HG02798 (cell line): ENCODE data around the gene ZDHHC11B.
"Not testable (repeated sequence)": the region's sequence is repeated elsewhere in the genome, so short reads cannot be mapped to it uniquely, and the experiment has no call there.

Experiments
- ATAC-seq: cut with Tn5 transposase; IDR thresholded peaks from one replicate; pipeline ENCODE4 v1.9.1; 2021; ENCODE audit warnings: mild to moderate bottlenecking; ENCODE audit not compliant: unreplicated experiment, poor library complexity

ZDHHC11B gene

GRCh38 chr5:691817-692528 lies 92.6 kb downstream of the ZDHHC11B start:
- ATAC-seq = no peak

DNA sequence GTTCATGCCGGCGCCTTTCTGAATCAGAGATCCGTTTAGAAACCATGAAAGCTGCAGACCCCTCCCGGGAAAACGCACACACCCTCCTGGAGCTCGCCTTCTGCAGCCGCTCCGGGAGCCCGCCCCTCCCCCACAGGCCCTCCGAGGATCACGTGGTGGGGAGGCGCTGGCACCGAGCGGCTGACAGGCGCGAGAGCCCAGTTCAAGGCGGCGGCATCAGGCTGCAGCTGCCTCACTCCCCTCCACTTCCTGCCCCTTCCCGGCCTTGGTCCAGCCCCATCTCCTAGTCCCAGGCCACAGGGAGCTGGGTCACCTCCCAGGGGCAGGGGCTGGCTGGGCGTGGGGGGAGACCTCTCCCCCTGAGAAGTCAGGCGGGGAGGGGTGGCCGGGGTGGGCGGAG lies 93.5 kb downstream of the ZDHHC11B start:
- not testable (repeated sequence) for ATAC-seq

DNA sequence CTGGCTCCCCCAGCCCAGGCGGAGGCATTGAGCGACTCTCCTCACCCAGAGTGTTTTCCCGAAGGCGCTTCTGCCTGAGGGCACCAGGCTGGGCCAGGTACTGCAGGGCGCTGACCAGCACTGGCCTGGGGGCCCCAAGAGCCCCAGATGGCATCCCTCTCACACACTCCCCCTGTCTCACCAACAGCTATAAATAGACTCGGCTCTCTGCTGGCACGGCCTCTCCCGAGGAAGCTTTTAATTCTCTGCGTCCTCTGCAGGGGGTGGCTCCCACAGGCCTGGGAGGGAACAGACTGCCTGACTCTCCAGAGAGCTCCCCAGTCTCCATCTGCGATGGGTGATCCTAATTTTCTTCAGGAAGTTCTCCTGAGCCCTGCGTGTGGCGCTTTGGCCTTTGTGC lies 94.2 kb downstream of the ZDHHC11B start:
- not testable (repeated sequence) for ATAC-seq

- ATAC-seq = not testable (repeated sequence)
Measured at GRCh38 chr5:688348-689010, 96.0 kb downstream of the ZDHHC11B start.

GRCh38 chr5:686936-687335 lies 97.6 kb downstream of the ZDHHC11B start:
- not testable (repeated sequence) for ATAC-seq

GRCh38 chr5:686172-686523 lies 98.4 kb downstream of the ZDHHC11B start:
- not testable (repeated sequence) for ATAC-seq

DNA sequence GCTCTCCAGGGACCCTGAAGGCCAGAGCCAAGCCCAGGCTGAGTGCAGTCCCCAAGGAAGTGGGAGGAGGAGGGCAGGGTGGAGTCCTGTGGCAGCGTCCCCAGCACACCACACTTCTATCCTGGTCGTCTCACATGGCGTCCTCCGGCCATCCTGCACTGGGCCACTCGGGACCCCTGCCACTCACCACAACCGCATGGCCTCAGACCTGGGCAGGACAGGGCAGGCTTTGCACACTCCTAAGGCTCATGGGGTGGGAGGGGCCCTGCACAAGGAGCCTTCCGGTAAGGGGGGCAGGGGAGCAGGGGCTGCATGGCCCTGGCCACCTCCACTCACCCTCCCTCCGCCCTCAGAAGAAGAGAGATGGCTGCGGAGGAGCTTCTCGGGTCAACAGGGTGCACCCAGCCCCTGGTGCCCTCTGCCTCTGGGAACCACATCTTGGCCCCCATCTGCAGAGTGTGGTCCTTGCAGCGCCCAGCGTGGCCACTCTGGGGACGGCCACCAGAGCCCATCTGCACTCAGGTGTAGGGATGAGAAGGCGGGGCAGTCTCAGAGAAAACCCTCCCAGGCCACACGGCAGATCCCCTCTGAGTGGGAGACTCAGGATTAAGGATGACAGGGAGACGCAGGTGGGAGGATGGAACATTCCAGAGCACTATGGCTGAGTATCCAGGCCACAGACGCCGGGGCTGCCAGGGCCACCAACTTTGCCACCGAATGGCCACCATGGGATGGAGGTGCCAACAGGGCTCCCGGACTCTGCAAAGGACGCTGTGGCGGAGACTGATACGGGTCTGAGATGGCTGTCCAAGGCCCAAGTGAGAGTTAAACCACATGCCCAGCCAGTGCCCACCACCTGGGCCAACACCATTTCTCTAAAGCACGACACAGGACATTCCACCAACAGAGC lies 99.0 kb downstream of the ZDHHC11B start:
- ATAC-seq = no peak

GRCh38 chr5:684751-685216 lies 99.7 kb downstream of the ZDHHC11B start:
- ATAC-seq = no peak

DNA sequence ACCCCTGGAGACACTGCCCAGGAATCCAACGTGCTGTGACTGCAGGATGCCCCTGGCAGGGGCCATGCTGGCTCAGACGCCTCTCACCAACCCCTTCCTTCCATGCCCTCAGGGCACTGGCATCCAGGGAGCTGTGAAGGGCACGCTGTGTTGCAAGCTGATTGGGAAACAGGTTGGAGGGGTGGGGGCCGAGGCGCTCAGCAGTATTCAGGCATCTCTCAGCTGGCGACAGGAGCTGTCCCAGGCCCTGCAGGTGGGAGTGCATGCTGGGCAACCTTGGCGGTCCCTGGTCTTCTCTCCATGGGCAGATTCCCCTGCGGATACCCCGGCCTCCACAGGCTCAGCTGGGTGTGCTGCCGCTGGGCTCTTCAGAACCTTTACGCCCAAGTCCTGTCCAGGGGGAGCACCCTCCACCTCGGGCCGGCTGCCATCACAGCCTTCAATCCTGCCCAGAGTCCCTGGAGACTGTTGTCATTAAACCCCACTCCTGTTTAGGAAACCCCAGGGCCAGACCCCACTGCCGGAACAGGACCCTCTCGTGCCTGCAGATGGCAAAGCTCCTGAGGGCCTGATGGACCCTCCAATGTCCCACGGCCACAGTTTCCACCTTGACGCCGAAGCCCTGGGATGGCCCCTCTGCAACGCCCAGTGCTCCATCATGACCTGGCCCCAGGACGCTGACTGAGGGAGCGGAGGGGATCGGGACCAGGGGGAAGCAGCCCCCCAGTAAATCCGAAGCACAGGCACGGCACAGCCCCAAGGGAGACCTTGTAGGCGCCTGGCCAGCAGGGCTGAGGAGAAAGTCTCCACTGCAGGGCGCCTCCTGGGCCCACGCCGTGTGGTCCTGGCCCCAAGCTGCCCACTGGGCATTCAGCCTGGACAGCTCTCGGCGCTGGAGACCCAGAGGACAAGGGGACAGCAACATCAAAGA lies 100.7 kb downstream of the ZDHHC11B start:
- no peak for ATAC-seq

DNA sequence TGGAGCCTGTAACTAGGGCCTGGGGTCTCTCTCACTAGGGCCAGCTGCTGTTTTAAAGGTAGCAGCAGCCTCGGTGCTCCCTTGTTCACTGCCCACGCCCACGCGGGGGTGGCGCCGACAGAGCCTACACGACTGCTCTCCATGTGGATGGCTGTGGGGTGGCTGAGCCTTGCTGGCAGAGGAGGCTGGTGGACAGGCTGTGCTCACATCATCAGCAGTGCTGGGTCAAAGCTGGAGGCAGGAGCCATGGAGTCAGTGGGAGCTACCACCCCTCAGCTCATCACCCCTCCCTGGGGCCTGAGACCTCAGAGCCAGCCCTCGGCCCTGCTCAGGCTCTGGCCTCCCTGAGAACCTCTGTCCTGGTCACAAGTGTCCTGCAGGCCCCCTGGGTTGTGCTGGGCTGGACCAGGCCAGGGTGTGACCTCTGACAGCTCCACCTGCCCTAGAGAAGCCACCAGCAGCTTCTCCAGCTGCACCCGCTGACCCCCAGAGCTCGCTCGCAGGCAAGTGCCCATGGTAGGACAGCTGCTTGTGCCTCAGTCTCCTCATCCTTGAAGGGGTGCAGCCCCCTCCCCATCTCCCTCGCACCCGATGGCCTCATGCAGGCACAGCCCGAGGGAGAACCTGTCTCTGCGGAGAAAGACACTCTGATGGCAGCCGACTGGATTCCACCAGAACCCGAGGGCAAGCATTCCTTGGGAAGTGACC lies 101.7 kb downstream of the ZDHHC11B start:
- ATAC-seq = not testable (repeated sequence)

- ATAC-seq = not testable (repeated sequence)
Measured at GRCh38 chr5:682216-682615, 102.3 kb downstream of the ZDHHC11B start.

DNA sequence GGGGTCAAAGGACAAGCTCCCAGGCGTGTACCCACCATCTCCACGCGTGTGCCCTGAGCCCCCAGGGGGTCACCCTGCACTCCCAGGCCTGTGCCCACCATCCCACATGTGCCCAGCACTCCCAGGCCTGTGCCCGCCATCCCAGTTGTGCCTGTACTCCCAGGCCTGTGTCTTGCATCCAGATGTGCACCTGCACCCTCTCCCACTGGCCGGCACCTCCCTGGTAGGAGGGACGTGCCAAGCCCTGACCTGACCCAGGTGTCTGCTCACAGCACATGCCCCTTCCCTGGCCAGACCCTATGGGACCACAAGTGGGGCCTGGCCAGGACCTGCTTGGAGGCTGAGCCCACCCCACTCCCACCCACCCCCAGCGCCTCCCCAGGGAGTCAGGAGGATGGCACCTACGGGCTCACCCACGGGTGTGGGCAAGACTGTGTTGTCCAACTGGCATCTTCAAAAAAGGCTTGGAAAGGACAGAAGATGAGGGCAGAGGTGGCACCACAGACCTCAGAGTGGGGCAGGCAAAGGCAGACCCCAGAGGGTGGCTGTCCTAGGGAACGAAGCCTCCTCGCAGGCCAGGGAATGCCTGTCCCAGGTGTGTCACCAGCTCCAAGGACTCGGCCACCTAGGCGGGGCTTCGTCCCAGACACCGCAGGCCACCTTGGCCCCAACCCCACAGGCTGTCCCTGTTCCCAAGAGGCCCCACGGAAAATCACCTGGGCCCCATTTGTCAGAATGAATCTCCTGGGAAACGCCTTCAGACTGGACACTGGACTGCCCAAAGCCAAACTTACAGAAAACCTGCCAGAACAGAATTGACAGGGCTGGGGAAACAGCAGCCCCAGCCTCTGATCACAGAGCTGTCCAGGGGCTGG lies 103.0 kb downstream of the ZDHHC11B start:
- ATAC-seq = not testable (repeated sequence)

- not testable (repeated sequence) for ATAC-seq
Measured at GRCh38 chr5:680836-681235, 103.7 kb downstream of the ZDHHC11B start.

- ATAC-seq = not testable (repeated sequence)
Measured at GRCh38 chr5:680118-680795, 104.3 kb downstream of the ZDHHC11B start.

DNA sequence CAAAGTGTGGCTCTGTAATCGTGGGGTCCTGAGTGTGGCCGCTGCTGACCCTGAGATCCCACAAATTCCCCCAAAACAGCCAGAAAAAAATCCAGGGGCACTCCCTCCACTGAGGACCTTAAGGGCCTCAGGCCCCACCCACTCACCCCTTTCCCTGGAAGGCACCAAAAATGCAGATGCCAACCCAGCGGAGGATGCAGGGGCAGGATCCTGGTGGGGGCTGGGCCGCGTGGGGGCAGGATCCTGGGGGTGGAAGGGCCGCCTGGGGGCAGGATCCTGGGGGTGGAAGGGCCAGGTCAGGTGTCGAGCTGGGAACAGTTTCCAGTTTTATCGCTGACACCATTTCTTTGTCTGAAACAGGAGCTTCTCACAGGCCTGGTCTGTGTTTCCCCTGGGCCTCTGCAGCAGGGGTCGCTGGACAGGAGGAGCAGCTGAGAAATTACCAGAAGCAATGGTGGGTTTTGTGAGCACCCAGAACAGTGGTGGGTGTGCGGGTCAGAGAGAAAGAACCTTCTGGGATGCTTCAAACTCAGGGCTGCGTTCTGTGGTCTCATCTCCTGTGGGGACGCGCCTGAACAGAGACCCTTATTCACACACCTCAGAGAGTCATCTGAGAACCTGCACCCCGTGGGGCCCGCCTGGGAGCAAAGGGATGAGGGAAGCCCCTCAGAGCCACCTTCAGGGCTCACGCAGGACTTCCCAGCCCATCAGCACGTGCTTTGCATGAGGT lies 105.2 kb downstream of the ZDHHC11B start:
- not testable (repeated sequence) for ATAC-seq

- ATAC-seq = not testable (repeated sequence)
Measured at GRCh38 chr5:678521-678920, 106.0 kb downstream of the ZDHHC11B start.
